SK-N-SH (cell line): ENCODE results near the gene HINT1. TPM values are rescaled to one million over a fixed set of nuclear protein-coding genes. Genes with fewer than 3 reads are reported as not detected.
A peak's percentile ranks its signal among the peaks of the same experiment; 100 is the strongest.

Source experiments
- CTCF ChIA-PET: fragments of 300-600, 350-600 bp; formaldehyde crosslinking; extraction: SDS; loops from one replicate; lab custom pipeline; 2021; lab: Yijun Ruan, JAX
- POLR2A ChIA-PET: fragments of 350-600 bp; sonication (Branson Sonifier 250); formaldehyde crosslinking; extraction: SDS; loops from one replicate; lab custom pipeline; 2020; ENCODE audit warnings: antibody characterized with exemption, inconsistent platforms; lab: Yijun Ruan, JAX
- DNase-seq: peaks from one replicate; pipeline ENCODE4 v3.0.0; 2012
- H2AFZ ChIP-seq: fragments of 200-600 bp; sonication (generic); 2 replicates; pipeline ENCODE4 v1.8.1; 2016; ENCODE audit warnings: antibody characterized with exemption, mild to moderate bottlenecking, low read depth
- H3F3A ChIP-seq: fragments of 200-600 bp; sonication (generic); replicated peaks from 2 replicates; pipeline ENCODE3; 2016; ENCODE audit warnings: antibody characterized with exemption, mild to moderate bottlenecking; ENCODE audit not compliant: insufficient read depth
- H3K27ac ChIP-seq, 2 experiments: fragments of 200-500 bp in 1 of 2; fragments of 200-600 bp in 1 of 2; sonication (Bioruptor generic) in 1 of 2; sonication (generic), shearing (Covaris generic) in 1 of 2; 2 replicates each; pipeline versions ENCODE4 v1.5.1 to v1.6.1; 2014 to 2016; ENCODE audit warnings: low read depth in 2 of 2, inconsistent platforms in 1 of 2, low read length in 1 of 2, mild to moderate bottlenecking in 1 of 2, mixed read lengths in 1 of 2
- H3K27me3 ChIP-seq: fragments of 200-600 bp; sonication (generic), shearing (Covaris generic); 2 replicates; pipeline ENCODE4 v1.6.1; 2016; ENCODE audit warnings: mixed run types; ENCODE audit not compliant: insufficient read depth
- H3K36me3 ChIP-seq, 2 experiments: fragments of 200-500 bp in 1 of 2; fragments of 200-600 bp in 1 of 2; sonication (Bioruptor generic) in 1 of 2; sonication (generic) in 1 of 2; replicated peaks in 1 of 2; 2 replicates each; pipeline versions ENCODE3 to v1.5.1; 2014 to 2016; ENCODE audit warnings: low read length in 1 of 2, mild to moderate bottlenecking in 1 of 2; ENCODE audit not compliant: insufficient read depth in 2 of 2, control insufficient read depth in 1 of 2
- H3K4me1 ChIP-seq, 2 experiments: fragments of 200-500 bp in 1 of 2; fragments of 200-600 bp in 1 of 2; sonication (Bioruptor generic) in 1 of 2; sonication (generic), shearing (Covaris generic) in 1 of 2; 2 replicates each; pipeline versions ENCODE4 v1.5.1 to v1.6.1; 2014 to 2016; ENCODE audit warnings: low read depth in 1 of 2, low read length in 1 of 2, mixed run types in 1 of 2; ENCODE audit not compliant: insufficient read depth in 2 of 2, control insufficient read depth in 1 of 2
- H3K4me2 ChIP-seq: fragments of 200-600 bp; sonication (generic), shearing (Covaris generic); 2 replicates; pipeline ENCODE4 v1.6.1; 2017; ENCODE audit warnings: mixed run types
- H3K4me3 ChIP-seq, 2 experiments: fragments of 200-500 bp in 1 of 2; fragments of 200-600 bp in 1 of 2; sonication (Bioruptor generic) in 1 of 2; sonication (generic), shearing (Covaris generic) in 1 of 2; 2 replicates each; pipeline versions ENCODE4 v1.5.1 to v1.8.1; 2014 to 2016; ENCODE audit warnings: low read depth in 2 of 2, inconsistent platforms in 1 of 2, low read length in 1 of 2, mild to moderate bottlenecking in 1 of 2, mixed read lengths in 1 of 2, moderate library complexity in 1 of 2
- H3K79me2 ChIP-seq: fragments of 200-600 bp; sonication (generic); 2 replicates; pipeline ENCODE4 v1.8.1; 2017; ENCODE audit warnings: mild to moderate bottlenecking; ENCODE audit not compliant: insufficient read depth
- H3K9ac ChIP-seq: fragments of 200-600 bp; sonication (generic); 2 replicates; pipeline ENCODE4 v1.6.1; 2017; ENCODE audit warnings: mixed run types
- H3K9me2 ChIP-seq: fragments of 200-600 bp; sonication (generic); 2 replicates; pipeline ENCODE4 v1.6.1; 2017; ENCODE audit warnings: mixed run types
- H3K9me3 ChIP-seq: fragments of 200-600 bp; sonication (generic); 2 replicates; pipeline ENCODE4 v1.6.1; 2017; ENCODE audit warnings: mixed run types, mild to moderate bottlenecking, moderate library complexity
- H4K20me1 ChIP-seq: fragments of 200-600 bp; sonication (generic); 2 replicates; pipeline ENCODE4 v1.6.1; 2017; ENCODE audit warnings: mild to moderate bottlenecking, mixed run types; ENCODE audit not compliant: insufficient read depth
- EP300 ChIP-seq, 2 experiments: IDR thresholded peaks; 2 replicates each; pipeline versions ENCODE4 v1.4.0 to v1.6.1; 2012; ENCODE audit warnings: borderline replicate concordance in 1 of 2, low read depth in 1 of 2, low read length in 1 of 2
- EZH2phosphoT487 ChIP-seq: fragments of 200-600 bp; sonication (generic); IDR thresholded peaks from 2 replicates; pipeline ENCODE4 v1.6.1; 2017; ENCODE audit warnings: low read depth, mixed run types, mild to moderate bottlenecking, antibody characterized with exemption, moderate library complexity, borderline replicate concordance
- FOXJ3 ChIP-seq: sonication (generic); formaldehyde crosslinking; IDR thresholded peaks from 2 replicates; pipeline ENCODE4 v1.5.1; 2020; ENCODE audit warnings: mild to moderate bottlenecking, missing genetic modification reagents
- GATA2 ChIP-seq: sonication (generic); formaldehyde crosslinking; IDR thresholded peaks from 2 replicates; pipeline ENCODE4 v1.5.0; 2020; ENCODE audit warnings: mild to moderate bottlenecking, missing genetic modification reagents
- IRF3 ChIP-seq: fragments of 150-350 bp; IDR thresholded peaks from 2 replicates; pipeline ENCODE4 v1.6.1; 2016; ENCODE audit warnings: mild to moderate bottlenecking, low read depth, low read length
- MEF2A ChIP-seq: IDR thresholded peaks from 2 replicates; pipeline ENCODE4 v1.4.0; 2012; ENCODE audit warnings: low read depth, borderline replicate concordance
- PBX3 ChIP-seq: IDR thresholded peaks from 2 replicates; pipeline ENCODE4; 2012
- RAD21 ChIP-seq: IDR thresholded peaks from 2 replicates; pipeline ENCODE4 v1.6.1; 2012; ENCODE audit warnings: mild to moderate bottlenecking, low read length
- RCOR1 ChIP-seq: fragments of 150-350 bp; IDR thresholded peaks from 2 replicates; pipeline ENCODE4 v1.6.1; 2017; ENCODE audit warnings: antibody characterized with exemption, low read length
- RFX5 ChIP-seq: IDR thresholded peaks from 2 replicates; pipeline ENCODE4 v1.6.1; 2012; ENCODE audit warnings: mild to moderate bottlenecking, improper control_type of control experiment, low read length
- TCF12 ChIP-seq: IDR thresholded peaks from 2 replicates; pipeline ENCODE4 v1.4.0; 2012
- WGBS: methylation state at CpG from one replicate; pipeline ENCODE4 v1.1.6; 2017; ENCODE audit warnings: low lambda C conversion rate; 5-methylcytosine and 5-hydroxymethylcytosine counted together
- polyA plus RNA-seq, 3 experiments: library from polyadenylated mRNA; depleted of rRNA; stranded (reverse); fragments of >200 nt; gene quantifications; 2 replicates each; pipeline ENCODE4 v1.2.3, GENCODE V29; 2012
- TF ChIP-seq, protein P1 (sequence below): fragments of 200-600 bp; sonication (generic); IDR thresholded peaks from 2 replicates; pipeline ENCODE4 v1.6.1; 2017; ENCODE audit warnings: antibody characterized with exemption, mild to moderate bottlenecking, moderate library complexity

HINT1 gene
- polyA plus RNA-seq, 1 of the 3 experiments (the other 2 are of a cell fraction): 385 TPM

- Histone ChIP-seq H3K4me1 (no peaks in the 10 kb centered on the region; a peak in 1 of 4 replicates), H3F3A (no peaks in the 10 kb centered on the region), H3K4me3 (no peak overlapping the region), H3K27me3 (no peaks in the 10 kb centered on the region), H3K27ac (no peak overlapping the region), H3K9ac (no peak overlapping the region), H3K36me3 (no peaks in the 10 kb centered on the region), H2AFZ (peak overlapping the region; percentile 3; the same call in 1 of the 2 replicates), H3K4me2 (no peak overlapping the region), H3K9me2 (no peaks in the 10 kb centered on the region)
- WGBS: 65% methylated on average over 2 of the region's 2 CpGs
- POLR2A ChIA-PET: no interaction called here
- DNase-seq: no peak
- TF ChIP-seq EZH2phosphoT487 (no peak), TCF12 (peak; percentile 7; the same call in 1 of the 2 replicates)
- TF ChIP-seq, all 33 proteins: peak for 1
- Histone ChIP-seq H4K20me1 (no peaks in the 10 kb centered on the region), H3K79me2 (no peaks in the 10 kb centered on the region), H3K9me3 (peaks cover 3% of the 10 kb centered on the region; the same call in 1 of the 2 replicates)
- CTCF ChIA-PET: no interaction called here
Measured at GRCh38 chr5:131193106-131193505, 28.1 kb upstream of the HINT1 start.

DNA sequence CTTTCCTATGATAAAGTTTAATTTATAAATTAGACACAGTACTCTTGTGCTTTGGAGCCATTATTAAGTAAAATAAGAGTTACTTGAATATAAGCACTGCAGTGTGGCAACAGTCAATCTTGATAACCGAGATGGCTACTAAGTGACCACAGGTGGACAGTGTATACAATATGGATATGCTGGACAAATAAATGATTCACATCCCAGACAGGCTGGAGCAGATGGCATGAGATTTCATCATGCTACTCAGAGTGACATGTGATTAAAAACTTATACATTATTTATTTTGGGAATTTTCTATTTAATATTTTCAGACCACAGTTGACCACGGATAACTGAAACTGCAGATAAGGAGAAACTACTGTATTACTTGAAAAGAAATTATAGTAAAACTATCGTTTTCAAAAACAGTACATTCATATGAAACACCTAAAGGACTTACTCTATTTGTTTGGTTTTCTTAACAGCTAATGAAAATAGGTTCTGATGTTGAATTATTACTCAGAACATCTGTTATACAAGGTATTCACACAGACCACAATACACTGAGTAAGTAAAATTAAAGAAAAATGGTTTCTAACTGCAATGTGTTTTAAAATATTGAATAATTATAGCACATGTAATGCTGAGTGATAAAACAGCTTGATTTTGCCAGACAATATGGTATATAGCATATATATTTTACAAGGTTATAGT lies 21.7 kb upstream of the HINT1 start:
- peak overlapping the region in 1 of 2 experiments; percentile 13; a peak in 1 of 4 replicates for H3K4me3 ChIP-seq
- H3K27ac ChIP-seq: no peak overlapping the region
- H3K9me2 ChIP-seq: no peaks in the 10 kb centered on the region
- H4K20me1 ChIP-seq: no peaks in the 10 kb centered on the region
- H3K4me1 ChIP-seq: no peaks in the 10 kb centered on the region; a peak in 1 of 4 replicates
- no peaks in the 10 kb centered on the region for H3K27me3 ChIP-seq
- peaks cover 3% of the 10 kb centered on the region; the same call in 1 of the 2 replicates for H3K9me3 ChIP-seq
- H3K9ac ChIP-seq: no peak overlapping the region
- peaks cover 0 to 3% of the 10 kb centered on the region in 2 experiments for H3K36me3 ChIP-seq
- H3K4me2 ChIP-seq: no peak overlapping the region
- TF ChIP-seq RFX5 (no peak), RCOR1 (no peak), PBX3 (no peak)
- no peak overlapping the region for H2AFZ ChIP-seq
- H3F3A ChIP-seq: peaks cover 5% of the 10 kb centered on the region
- POLR2A ChIA-PET: no interaction called here
- WGBS: 70% methylated on average over 3 of the region's 3 CpGs
- CTCF ChIA-PET: no interaction called here
- H3K79me2 ChIP-seq: no peaks in the 10 kb centered on the region
- DNase-seq: no peak

- Histone ChIP-seq H3K79me2 (no peaks in the 10 kb centered on the region), H3K4me3 (no peak overlapping the region), H3K9ac (no peak overlapping the region), H3K27me3 (no peaks in the 10 kb centered on the region), H3K27ac (no peak overlapping the region), H4K20me1 (no peaks in the 10 kb centered on the region), H3K4me1 (no peaks in the 10 kb centered on the region), H3K36me3 (peaks cover 0 to 3% of the 10 kb centered on the region in 2 experiments), H3K4me2 (no peak overlapping the region), H3K9me2 (no peaks in the 10 kb centered on the region), H3F3A (peaks cover 7% of the 10 kb centered on the region), H2AFZ (no peak overlapping the region), H3K9me3 (no peaks in the 10 kb centered on the region)
- no peak for TF ChIP-seq RCOR1
- TF ChIP-seq IRF3: no peak
- no peak for TF ChIP-seq EP300 (IDR thresholded peaks at IDR 0.05; ENCODE audit: borderline replicate concordance in 1 of 2, low read depth in 1 of 2, low read length in 1 of 2)
- TF ChIP-seq MEF2A: no peak
- no peak for TF ChIP-seq GATA2 (CRISPR knock-in tag)
- TF ChIP-seq, protein P1, sequence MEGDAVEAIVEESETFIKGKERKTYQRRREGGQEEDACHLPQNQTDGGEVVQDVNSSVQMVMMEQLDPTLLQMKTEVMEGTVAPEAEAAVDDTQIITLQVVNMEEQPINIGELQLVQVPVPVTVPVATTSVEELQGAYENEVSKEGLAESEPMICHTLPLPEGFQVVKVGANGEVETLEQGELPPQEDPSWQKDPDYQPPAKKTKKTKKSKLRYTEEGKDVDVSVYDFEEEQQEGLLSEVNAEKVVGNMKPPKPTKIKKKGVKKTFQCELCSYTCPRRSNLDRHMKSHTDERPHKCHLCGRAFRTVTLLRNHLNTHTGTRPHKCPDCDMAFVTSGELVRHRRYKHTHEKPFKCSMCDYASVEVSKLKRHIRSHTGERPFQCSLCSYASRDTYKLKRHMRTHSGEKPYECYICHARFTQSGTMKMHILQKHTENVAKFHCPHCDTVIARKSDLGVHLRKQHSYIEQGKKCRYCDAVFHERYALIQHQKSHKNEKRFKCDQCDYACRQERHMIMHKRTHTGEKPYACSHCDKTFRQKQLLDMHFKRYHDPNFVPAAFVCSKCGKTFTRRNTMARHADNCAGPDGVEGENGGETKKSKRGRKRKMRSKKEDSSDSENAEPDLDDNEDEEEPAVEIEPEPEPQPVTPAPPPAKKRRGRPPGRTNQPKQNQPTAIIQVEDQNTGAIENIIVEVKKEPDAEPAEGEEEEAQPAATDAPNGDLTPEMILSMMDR: no peak
- no peak for TF ChIP-seq FOXJ3
- no peak for TF ChIP-seq RAD21
- ChIA-PET POLR2A (no interaction called here), CTCF (no interaction called here)
- no peak for DNase-seq
Measured at GRCh38 chr5:131185523-131186104, 20.6 kb upstream of the HINT1 start.
